HG03066 (cell line): ENCODE measurements around the gene IFT122.

ENCODE experiments used
- ATAC-seq: cut with Tn5 transposase; IDR thresholded peaks from one replicate; pipeline ENCODE4 v1.9.1; 2021; ENCODE audit warnings: low read depth; ENCODE audit not compliant: unreplicated experiment

The IFT122 gene

GRCh38 chr3:129554356-129555152, 114.5 kb downstream of the IFT122 start:
- ATAC-seq, result no peak

- no peak for ATAC-seq
Measured at GRCh38 chr3:129555153-129555550, 115.1 kb downstream of the IFT122 start.

- ATAC-seq, result no peak
Measured at GRCh38 chr3:129555616-129556357, 115.8 kb downstream of the IFT122 start.

- no peak for ATAC-seq
Measured at GRCh38 chr3:129556358-129556695, 116.3 kb downstream of the IFT122 start.

- ATAC-seq, result no peak
Measured at GRCh38 chr3:129556890-129557547, 117.0 kb downstream of the IFT122 start.

GRCh38 chr3:129557548-129557894, 117.5 kb downstream of the IFT122 start:
- no peak for ATAC-seq

- ATAC-seq, result no peak
Measured at GRCh38 chr3:129558081-129558771, 118.2 kb downstream of the IFT122 start.

GRCh38 chr3:129558772-129559564, 118.9 kb downstream of the IFT122 start:
- no peak for ATAC-seq

- ATAC-seq, result no peak
Measured at GRCh38 chr3:129559565-129560079, 119.6 kb downstream of the IFT122 start.

- no peak for ATAC-seq
Measured at GRCh38 chr3:129560269-129560787, 120.3 kb downstream of the IFT122 start.

GRCh38 chr3:129560911-129561594, 121.0 kb downstream of the IFT122 start:
- ATAC-seq, result no peak

- ATAC-seq, result no peak
Measured at GRCh38 chr3:129561619-129562248, 121.7 kb downstream of the IFT122 start.

- no peak for ATAC-seq
Measured at GRCh38 chr3:129562803-129563202, 122.8 kb downstream of the IFT122 start.

- no peak for ATAC-seq
Measured at GRCh38 chr3:129563332-129563731, 123.3 kb downstream of the IFT122 start.

- no peak for ATAC-seq
Measured at GRCh38 chr3:129563850-129564535, 124.0 kb downstream of the IFT122 start.

- ATAC-seq, result no peak
Measured at GRCh38 chr3:129564981-129565644, 125.1 kb downstream of the IFT122 start.

- no peak for ATAC-seq
Measured at GRCh38 chr3:129565902-129566301, 125.9 kb downstream of the IFT122 start.
